ENCODE results near the gene ESPL1.

ESPL1 gene

GRCh38 chr12:53241623-53242412 lies 26.3 kb upstream of the ESPL1 start:
- H3K36me3 ChIP-seq (ENCODE audit: control insufficient read depth, insufficient read depth, low read length): no peaks in the 10 kb centered on the region
- no peak overlapping the region for H3K4me3 ChIP-seq (ENCODE audit: insufficient read depth, low read depth, low read length, poor library complexity, severe bottlenecking)
- no peak overlapping the region for H3K27ac ChIP-seq (ENCODE audit: insufficient read depth, low read length, poor library complexity, severe bottlenecking)
- H3K9me3 ChIP-seq (ENCODE audit: control insufficient read depth, low read length): no peaks in the 10 kb centered on the region
- peaks cover 2% of the 10 kb centered on the region for H3K4me1 ChIP-seq (ENCODE audit: control insufficient read depth, insufficient read depth, low read length, poor library complexity, severe bottlenecking)
- H3K27me3 ChIP-seq (replicated peaks; ENCODE audit: control insufficient read depth, insufficient read depth, low read length, poor library complexity, severe bottlenecking): no peaks in the 10 kb centered on the region
- no peak for DNase-seq

GRCh38 chr12:53244337-53244736 lies 23.8 kb upstream of the ESPL1 start:
- Histone ChIP-seq H3K36me3 (ENCODE audit: control insufficient read depth, insufficient read depth, low read length) (no peaks in the 10 kb centered on the region), H3K9me3 (ENCODE audit: control insufficient read depth, low read length) (no peaks in the 10 kb centered on the region), H3K4me1 (ENCODE audit: control insufficient read depth, insufficient read depth, low read length, poor library complexity, severe bottlenecking) (no peaks in the 10 kb centered on the region), H3K4me3 (ENCODE audit: insufficient read depth, low read depth, low read length, poor library complexity, severe bottlenecking) (no peak overlapping the region), H3K27me3 (replicated peaks; ENCODE audit: control insufficient read depth, insufficient read depth, low read length, poor library complexity, severe bottlenecking) (no peaks in the 10 kb centered on the region), H3K27ac (ENCODE audit: insufficient read depth, low read length, poor library complexity, severe bottlenecking) (no peak overlapping the region)
- no peak for DNase-seq

DNA sequence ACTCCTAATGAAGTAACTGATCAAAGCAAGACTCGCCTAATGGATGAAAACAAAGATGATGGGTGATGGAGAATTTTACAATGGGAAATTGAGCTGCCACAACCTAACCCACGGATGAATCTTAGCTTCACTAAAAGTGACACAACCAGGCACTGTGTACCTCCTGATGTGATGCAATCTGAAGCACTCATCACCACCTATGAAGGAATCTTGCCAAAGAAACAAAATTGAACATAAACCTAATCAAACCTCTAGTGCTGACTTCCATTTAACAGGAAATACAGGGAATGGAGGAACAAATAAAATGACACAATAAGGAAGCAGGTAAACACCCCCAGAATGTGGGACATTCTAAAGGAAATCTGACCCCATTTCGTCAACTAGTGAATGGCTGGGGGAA lies 22.8 kb upstream of the ESPL1 start:
- no peak for DNase-seq
- Histone ChIP-seq H3K4me1 (ENCODE audit: control insufficient read depth, insufficient read depth, low read length, poor library complexity, severe bottlenecking) (no peaks in the 10 kb centered on the region), H3K36me3 (ENCODE audit: control insufficient read depth, insufficient read depth, low read length) (no peaks in the 10 kb centered on the region), H3K27ac (ENCODE audit: insufficient read depth, low read length, poor library complexity, severe bottlenecking) (no peak overlapping the region), H3K9me3 (ENCODE audit: control insufficient read depth, low read length) (no peaks in the 10 kb centered on the region), H3K4me3 (ENCODE audit: insufficient read depth, low read depth, low read length, poor library complexity, severe bottlenecking) (no peak overlapping the region), H3K27me3 (replicated peaks; ENCODE audit: control insufficient read depth, insufficient read depth, low read length, poor library complexity, severe bottlenecking) (no peaks in the 10 kb centered on the region)

DNA sequence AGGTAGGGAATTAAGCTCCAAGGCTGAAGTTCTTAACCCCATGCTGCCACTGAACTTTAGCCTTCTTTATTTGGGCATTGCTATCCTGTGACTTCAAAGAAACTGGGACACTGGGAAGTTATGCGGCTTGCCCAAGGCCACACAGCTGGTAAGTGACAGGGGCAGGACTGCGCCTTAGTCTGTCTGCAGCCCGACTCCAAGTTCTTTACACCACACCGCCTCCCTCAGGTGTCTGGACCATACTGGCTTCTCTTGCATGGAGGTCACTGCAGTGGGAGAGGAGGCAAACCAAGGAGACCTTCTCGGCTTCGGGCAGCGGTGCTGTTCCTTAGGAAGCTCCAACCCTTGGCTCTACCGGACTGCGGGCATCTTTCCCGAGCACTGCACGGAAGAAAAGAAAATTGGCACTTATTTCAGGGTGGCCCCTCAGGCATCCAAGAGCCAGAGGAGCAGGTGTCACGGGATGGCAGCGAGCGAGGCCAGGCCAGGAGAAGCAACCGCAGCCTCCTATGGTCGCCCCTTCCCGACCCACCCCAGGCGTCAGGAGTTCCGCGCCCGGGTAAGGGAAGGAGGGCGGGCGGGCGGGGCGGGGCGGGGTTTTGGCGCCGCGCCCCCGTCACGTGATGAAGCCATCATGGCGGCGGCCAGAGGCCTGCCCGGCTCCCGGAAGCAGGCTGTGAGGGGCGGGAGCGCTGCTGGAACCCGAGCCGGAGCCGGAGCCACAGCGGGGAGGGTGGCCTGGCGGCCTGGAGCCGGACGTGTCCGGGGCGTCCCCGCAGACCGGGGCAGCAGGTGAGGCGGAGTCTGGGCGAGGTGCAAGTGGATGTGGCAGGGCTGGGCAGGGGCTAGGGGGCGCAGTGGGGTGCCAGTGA lies 16.4 kb upstream of the ESPL1 start:
- Histone ChIP-seq H3K4me3 (ENCODE audit: insufficient read depth, low read depth, low read length, poor library complexity, severe bottlenecking) (peak overlapping the region; percentile 85), H3K9me3 (ENCODE audit: control insufficient read depth, low read length) (no peaks in the 10 kb centered on the region), H3K27me3 (replicated peaks; ENCODE audit: control insufficient read depth, insufficient read depth, low read length, poor library complexity, severe bottlenecking) (no peaks in the 10 kb centered on the region), H3K27ac (ENCODE audit: insufficient read depth, low read length, poor library complexity, severe bottlenecking) (peak overlapping the region; percentile 92), H3K4me1 (ENCODE audit: control insufficient read depth, insufficient read depth, low read length, poor library complexity, severe bottlenecking) (peaks cover 37% of the 10 kb centered on the region), H3K36me3 (ENCODE audit: control insufficient read depth, insufficient read depth, low read length) (peaks cover 6% of the 10 kb centered on the region)
- peak; percentile 49 to 64 (median 63) for DNase-seq

GRCh38 chr12:53252349-53252916 lies 15.7 kb upstream of the ESPL1 start:
- no peak for DNase-seq
- H3K9me3 ChIP-seq (ENCODE audit: control insufficient read depth, low read length): no peaks in the 10 kb centered on the region
- peaks cover 37% of the 10 kb centered on the region for H3K4me1 ChIP-seq (ENCODE audit: control insufficient read depth, insufficient read depth, low read length, poor library complexity, severe bottlenecking)
- H3K27ac ChIP-seq (ENCODE audit: insufficient read depth, low read length, poor library complexity, severe bottlenecking): peak overlapping the region; percentile 92
- peak overlapping the region; percentile 85 for H3K4me3 ChIP-seq (ENCODE audit: insufficient read depth, low read depth, low read length, poor library complexity, severe bottlenecking)
- peaks cover 6% of the 10 kb centered on the region for H3K36me3 ChIP-seq (ENCODE audit: control insufficient read depth, insufficient read depth, low read length)
- no peaks in the 10 kb centered on the region for H3K27me3 ChIP-seq (replicated peaks; ENCODE audit: control insufficient read depth, insufficient read depth, low read length, poor library complexity, severe bottlenecking)

DNA sequence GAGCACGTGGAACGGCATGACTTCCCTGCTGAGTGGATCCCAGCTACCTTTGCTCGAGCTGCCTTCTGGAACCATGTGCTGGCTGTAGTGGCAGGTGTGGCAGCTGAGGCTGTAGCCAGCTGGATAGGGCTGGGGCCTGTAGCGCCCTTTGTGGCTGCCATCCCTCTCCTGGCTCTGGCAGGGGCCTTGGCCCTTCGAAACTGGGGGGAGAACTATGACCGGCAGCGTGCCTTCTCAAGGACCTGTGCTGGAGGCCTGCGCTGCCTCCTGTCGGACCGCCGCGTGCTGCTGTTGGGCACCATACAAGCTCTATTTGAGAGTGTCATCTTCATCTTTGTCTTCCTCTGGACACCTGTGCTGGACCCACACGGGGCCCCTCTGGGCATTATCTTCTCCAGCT lies 14.8 kb upstream of the ESPL1 start:
- no peak for DNase-seq
- Histone ChIP-seq H3K27me3 (replicated peaks; ENCODE audit: control insufficient read depth, insufficient read depth, low read length, poor library complexity, severe bottlenecking) (no peaks in the 10 kb centered on the region), H3K4me3 (ENCODE audit: insufficient read depth, low read depth, low read length, poor library complexity, severe bottlenecking) (no peak overlapping the region), H3K4me1 (ENCODE audit: control insufficient read depth, insufficient read depth, low read length, poor library complexity, severe bottlenecking) (peaks cover 37% of the 10 kb centered on the region), H3K9me3 (ENCODE audit: control insufficient read depth, low read length) (no peaks in the 10 kb centered on the region), H3K36me3 (ENCODE audit: control insufficient read depth, insufficient read depth, low read length) (peaks cover 6% of the 10 kb centered on the region), H3K27ac (ENCODE audit: insufficient read depth, low read length, poor library complexity, severe bottlenecking) (peak overlapping the region; percentile 92)

DNA sequence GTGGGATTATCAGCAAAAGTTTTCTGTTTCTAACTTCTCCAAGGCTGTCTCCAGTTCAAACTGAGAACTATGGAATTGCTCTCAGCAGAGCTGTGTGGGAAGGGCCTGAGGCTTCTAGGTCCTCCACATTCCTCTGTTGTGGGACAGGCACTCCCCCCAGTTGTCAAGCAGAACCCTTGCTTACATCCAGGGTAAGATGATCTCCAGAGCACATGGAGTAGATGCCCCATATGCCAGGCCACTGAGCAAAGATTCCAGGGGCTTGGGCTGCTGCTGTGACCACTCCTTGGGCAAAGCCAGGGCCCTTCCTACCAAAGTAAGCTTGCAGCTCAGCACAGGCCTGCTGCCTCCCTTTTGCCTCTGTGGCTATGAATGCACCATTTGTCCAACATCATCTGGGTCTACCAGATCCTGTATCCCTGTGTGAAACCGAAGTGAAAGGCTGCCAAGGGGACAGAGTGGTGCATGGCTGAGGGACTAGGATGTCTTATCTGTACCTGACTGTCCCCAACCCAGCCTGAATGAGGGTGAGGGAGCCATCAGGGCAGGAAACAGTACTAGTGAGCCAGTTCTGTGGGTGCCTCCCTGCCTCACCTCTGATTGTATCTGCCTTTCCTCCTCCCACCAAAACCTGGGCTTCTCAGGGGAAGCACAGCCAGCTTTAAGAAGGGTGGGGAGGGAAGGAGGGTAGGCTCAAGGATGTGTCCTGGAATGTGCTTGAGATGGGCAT lies 13.1 kb upstream of the ESPL1 start:
- peaks cover 6% of the 10 kb centered on the region for H3K36me3 ChIP-seq (ENCODE audit: control insufficient read depth, insufficient read depth, low read length)
- peaks cover 37% of the 10 kb centered on the region for H3K4me1 ChIP-seq (ENCODE audit: control insufficient read depth, insufficient read depth, low read length, poor library complexity, severe bottlenecking)
- H3K9me3 ChIP-seq (ENCODE audit: control insufficient read depth, low read length): no peaks in the 10 kb centered on the region
- DNase-seq: no peak
- H3K4me3 ChIP-seq (ENCODE audit: insufficient read depth, low read depth, low read length, poor library complexity, severe bottlenecking): no peak overlapping the region
- no peaks in the 10 kb centered on the region for H3K27me3 ChIP-seq (replicated peaks; ENCODE audit: control insufficient read depth, insufficient read depth, low read length, poor library complexity, severe bottlenecking)
- H3K27ac ChIP-seq (ENCODE audit: insufficient read depth, low read length, poor library complexity, severe bottlenecking): no peak overlapping the region

GRCh38 chr12:53255996-53256395 lies 12.1 kb upstream of the ESPL1 start:
- no peak for DNase-seq
- Histone ChIP-seq H3K27me3 (replicated peaks; ENCODE audit: control insufficient read depth, insufficient read depth, low read length, poor library complexity, severe bottlenecking) (no peaks in the 10 kb centered on the region), H3K9me3 (ENCODE audit: control insufficient read depth, low read length) (no peaks in the 10 kb centered on the region), H3K27ac (ENCODE audit: insufficient read depth, low read length, poor library complexity, severe bottlenecking) (no peak overlapping the region), H3K4me3 (ENCODE audit: insufficient read depth, low read depth, low read length, poor library complexity, severe bottlenecking) (no peak overlapping the region), H3K4me1 (ENCODE audit: control insufficient read depth, insufficient read depth, low read length, poor library complexity, severe bottlenecking) (peaks cover 36% of the 10 kb centered on the region), H3K36me3 (ENCODE audit: control insufficient read depth, insufficient read depth, low read length) (peaks cover 6% of the 10 kb centered on the region)

- H3K9me3 ChIP-seq (ENCODE audit: control insufficient read depth, low read length): no peaks in the 10 kb centered on the region
- H3K4me1 ChIP-seq (ENCODE audit: control insufficient read depth, insufficient read depth, low read length, poor library complexity, severe bottlenecking): peaks cover 12% of the 10 kb centered on the region
- no peak for DNase-seq
- H3K27ac ChIP-seq (ENCODE audit: insufficient read depth, low read length, poor library complexity, severe bottlenecking): no peak overlapping the region
- H3K36me3 ChIP-seq (ENCODE audit: control insufficient read depth, insufficient read depth, low read length): peaks cover under 1% of the 10 kb centered on the region
- H3K27me3 ChIP-seq (replicated peaks; ENCODE audit: control insufficient read depth, insufficient read depth, low read length, poor library complexity, severe bottlenecking): no peaks in the 10 kb centered on the region
- no peak overlapping the region for H3K4me3 ChIP-seq (ENCODE audit: insufficient read depth, low read depth, low read length, poor library complexity, severe bottlenecking)
These were observed 9.3 kb upstream of the ESPL1 start for GRCh38 chr12:53258541-53259539.
